SW480 (cell line): ENCODE measurements around the gene IRF3.
A peak's percentile ranks its signal among the peaks of the same experiment; 100 is the strongest.

Source experiments
- DNase-seq: peaks from one replicate; pipeline ENCODE4 v3.0.0-alpha.2; 2016; ENCODE audit warnings: low spot score

The IRF3 gene

DNA sequence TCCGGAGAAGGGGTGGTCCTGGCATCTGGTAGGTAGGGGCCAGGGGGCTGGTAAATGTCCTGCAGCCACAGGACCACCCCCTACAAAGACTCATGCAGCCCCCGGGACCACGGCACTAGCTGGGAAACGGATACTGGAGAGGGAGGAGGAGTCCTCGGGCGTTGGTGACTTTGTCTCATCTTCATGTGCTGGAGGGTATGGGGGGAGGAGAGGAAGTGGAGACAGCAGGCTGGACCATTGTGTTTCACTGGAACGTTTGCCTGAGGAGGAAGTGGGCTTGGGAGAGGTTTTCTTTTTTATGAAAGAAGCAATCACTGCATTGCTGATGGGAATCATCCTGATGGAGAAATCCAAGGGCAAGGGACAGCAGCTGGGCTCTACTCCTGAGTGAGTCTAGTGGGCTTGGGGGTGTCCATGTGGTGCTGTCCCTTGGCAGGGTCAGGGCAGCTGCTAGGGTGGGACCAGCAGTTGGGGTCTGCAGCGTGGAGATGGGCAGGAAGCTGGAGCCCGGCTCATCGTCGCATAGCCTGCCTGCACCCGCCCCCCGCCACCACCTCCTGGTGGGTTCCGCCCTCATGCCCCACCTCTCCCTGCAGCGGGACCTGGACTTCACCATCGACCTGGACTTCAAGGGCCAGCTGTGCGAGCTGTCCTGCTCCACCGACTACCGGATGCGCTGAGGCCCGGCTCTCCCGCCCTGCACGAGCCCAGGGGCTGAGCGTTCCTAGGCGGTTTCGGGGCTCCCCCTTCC is 22.1 kb upstream of the IRF3 start:
- DNase-seq = no peak

DNA sequence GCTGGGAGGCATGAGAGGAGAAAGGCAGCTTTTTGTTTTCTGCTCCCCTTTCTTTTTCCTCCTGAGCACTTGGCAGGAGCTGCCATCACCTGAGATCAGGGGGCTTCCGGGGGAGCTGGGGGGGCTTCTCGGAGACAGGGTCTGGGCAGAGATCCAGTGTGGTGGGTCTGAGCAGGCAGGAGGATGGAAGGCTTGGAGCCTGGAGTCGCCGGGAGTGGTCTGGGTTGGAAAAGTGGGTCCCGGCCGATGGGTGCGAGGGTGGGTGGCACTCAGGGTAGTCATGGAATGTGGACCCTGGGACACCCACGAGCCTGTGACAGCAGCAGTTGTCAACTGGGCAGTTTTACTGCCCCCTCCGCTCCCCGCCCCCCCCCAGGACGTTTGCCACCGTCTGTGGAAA is 21.5 kb upstream of the IRF3 start:
- DNase-seq = no peak

DNA sequence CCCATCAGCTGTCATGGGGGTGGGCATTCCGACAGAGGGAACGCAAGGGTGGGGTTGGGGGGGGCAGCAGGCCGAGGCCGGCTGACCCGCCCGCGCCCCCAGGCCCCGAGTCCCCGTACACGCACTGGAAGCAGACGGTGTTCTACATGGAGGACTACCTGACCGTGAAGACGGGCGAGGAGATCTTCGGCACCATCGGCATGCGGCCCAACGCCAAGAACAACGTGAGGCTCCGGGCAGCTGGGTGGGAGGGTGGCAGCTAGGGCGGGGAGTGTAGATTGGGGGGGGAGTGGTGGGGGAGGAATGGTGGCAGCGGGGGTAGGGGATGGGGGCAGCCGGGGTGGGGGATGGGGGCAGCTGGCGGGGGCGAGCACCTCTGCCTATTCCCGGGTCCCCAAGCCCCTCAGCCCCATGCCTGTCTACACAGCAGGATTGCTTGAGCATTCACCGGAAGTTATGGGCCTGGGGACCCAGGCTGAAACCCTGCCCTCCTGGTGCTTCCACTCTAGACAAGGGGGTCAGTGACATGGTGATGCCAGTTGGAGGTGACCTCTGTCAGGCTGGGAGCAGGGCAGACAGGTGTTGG is 20.9 kb upstream of the IRF3 start:
- no peak for DNase-seq

DNA sequence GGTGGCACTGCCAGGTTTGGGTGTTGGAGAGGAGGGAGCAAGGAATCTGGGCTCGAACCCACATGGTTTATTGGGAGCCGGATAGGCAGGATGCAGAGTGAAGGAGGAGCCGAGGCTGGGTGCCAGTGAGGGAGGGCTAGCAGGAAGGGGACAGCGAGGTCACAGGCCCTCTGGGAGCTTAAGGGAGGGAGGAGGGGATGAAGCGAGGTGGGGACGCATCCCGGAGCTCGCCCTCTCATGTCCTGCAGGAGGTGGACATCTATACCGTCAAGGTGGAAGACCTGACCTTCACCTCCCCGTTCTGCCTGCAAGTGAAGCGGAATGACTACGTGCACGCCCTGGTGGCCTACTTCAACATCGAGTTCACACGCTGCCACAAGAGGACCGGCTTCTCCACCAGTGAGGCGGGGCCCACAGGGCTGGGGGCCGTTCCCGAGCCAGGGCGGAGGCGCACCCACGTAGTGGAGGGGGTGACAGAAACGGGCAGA is 20.2 kb upstream of the IRF3 start:
- DNase-seq = no peak

DNA sequence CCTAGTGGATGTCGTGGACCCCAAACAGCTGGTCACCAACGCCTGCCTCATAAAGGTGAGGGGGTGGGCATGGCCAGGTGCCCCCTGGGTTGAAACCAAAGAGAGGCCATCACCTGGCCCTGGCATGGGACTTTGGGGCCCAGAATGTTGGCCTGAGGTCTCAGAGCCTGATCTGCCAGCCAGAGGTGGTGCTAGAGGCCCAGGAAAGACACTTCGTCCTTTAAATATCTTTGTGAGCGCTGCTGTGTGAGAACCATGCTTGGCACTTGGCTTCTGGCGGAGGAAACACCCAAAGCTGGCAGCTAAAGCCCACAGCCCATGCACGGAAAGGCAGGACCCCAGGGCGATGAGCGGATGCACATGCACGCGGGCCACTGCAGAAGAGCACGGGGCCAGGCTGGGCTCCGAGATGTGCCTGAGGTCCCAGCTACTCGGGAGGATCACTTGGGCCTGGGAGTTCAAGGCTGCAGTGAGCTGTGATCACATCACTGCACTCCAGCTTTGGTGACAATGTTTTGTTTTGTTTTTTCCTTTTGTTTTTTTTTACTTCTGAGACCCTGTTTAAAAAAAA is 19.4 kb upstream of the IRF3 start:
- no peak for DNase-seq

DNA sequence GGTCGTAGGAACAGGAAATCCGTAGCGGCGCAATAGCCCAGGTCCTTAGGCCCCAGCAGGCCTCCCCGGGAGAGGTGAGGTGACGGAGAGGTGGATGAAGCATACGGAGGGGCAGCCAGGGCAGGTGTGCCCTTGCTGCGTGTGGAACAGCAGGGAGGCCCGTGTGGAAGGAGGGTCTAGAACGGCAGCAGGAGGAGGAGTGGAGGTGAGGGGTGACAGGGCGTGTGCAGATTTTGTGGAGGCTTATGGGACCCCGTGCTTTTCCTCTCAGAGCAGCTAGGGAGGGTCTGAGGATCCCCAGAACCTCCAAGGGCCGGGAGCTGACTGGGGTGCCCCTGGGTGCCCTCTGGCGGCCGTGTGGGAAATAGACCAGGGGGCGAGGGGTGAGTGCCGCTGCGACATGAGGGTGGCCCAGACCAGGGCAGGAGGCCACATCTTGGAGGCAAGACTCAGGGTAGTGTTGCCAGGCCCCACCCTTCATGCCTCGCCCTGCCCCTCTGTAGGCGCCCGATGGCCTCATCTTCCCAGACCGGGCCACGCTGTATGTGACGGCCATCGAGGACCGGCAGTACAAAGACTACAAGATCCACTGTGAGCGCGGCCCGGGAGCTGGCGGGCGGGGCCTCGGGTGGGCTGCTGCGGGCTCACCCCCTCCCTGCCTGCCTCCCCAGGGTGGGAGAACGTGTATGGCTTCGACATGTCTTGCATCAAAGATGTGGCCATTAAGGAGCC is 18.8 kb upstream of the IRF3 start:
- no peak for DNase-seq

DNA sequence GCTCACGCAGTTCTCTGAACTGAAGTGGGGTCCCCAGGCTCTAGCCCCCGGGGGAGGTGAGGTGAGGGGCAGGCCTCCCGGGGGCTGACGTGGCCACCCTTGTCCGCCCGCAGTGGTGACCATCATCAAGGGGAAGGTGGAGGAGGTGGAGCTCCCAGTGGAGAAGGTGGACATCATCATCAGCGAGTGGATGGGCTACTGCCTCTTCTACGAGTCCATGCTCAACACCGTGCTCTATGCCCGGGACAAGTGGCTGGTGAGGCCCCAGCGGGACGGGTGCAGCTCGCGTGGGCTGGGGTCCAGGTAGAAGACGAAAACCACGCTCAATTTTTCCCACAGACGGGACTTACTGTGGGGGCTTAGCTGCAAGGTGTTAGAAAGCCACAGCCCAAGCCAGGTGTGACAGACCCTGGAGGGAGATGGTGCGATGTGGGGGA is 18.2 kb upstream of the IRF3 start:
- no peak for DNase-seq

DNA sequence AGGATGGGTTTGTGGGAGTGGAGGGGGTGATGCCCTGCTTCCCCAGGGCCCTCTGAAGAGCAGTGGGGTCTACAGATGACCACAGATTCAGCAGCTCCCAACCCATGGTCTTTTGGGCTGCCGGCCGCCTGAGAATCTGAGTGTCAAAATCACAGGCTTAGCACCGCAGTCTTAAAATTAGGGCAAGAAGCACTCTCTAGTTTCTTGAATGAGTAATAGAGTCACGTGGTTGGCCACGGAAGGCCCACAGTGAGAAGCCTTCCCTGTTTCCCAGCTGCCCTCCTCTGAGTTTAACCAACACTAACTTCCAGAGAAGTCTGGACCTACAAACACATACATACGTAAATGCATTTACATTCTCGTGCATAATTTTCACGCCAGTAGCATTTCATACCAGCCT is 16.6 kb upstream of the IRF3 start:
- no peak for DNase-seq

DNA sequence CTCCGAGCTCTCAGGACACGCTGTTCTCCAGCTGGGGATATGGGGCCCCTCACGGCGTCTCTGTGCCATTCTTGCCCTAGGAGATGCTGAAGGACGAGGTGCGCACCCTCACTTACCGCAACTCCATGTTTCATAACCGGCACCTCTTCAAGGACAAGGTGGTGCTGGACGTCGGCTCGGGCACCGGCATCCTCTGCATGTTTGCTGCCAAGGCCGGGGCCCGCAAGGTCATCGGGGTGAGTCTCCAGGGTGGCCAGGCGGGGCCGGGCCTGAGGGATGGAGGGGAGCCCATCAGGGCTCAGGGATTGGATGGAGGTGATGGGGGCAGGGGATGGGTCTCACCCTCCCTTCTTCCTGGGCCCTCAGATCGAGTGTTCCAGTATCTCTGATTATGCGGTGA is 16.2 kb upstream of the IRF3 start:
- no peak for DNase-seq

DNA sequence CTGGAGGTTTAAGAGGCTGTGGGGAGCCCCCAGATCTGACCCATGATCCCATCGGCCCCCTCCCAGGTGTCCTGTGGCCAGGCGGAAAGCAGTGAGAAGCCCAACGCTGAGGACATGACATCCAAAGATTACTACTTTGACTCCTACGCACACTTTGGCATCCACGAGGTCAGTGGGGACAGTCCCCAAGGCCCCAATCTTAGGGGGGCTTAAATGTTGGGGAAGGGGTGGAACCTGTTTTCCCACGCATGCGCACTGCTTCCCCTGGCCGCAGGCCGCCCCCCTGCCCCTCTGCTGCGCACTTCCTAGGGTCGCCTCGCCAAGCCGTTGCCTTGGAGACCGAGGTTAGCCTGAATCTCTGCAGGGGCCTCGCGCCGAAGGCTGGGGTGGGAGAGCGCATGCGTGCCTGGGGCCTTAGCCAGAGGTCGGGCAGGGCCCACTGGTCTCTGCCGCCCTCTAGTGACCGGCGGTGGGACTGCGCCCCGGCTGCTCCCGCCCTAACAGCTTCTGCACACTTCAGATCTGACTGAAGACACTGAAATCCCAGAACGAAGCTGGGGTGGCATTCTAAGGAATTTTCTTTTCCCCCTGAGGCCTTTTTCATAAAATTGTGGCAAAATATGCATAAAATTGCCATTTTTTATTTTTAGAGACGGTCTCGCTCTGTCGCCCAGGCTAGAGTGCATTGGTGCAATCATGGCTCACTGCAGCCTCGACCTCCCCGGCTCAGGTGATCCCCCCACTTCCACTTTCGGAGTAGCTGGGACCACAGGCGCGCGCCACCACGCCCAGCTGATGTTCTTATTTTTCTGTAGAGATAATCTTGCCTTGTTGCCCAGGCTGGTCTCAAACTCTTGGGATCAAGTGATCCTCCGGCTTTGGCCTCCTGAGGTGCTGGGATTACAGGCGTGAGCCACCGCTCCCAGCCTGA is 15.0 kb upstream of the IRF3 start:
- peak; percentile 81 for DNase-seq

DNA sequence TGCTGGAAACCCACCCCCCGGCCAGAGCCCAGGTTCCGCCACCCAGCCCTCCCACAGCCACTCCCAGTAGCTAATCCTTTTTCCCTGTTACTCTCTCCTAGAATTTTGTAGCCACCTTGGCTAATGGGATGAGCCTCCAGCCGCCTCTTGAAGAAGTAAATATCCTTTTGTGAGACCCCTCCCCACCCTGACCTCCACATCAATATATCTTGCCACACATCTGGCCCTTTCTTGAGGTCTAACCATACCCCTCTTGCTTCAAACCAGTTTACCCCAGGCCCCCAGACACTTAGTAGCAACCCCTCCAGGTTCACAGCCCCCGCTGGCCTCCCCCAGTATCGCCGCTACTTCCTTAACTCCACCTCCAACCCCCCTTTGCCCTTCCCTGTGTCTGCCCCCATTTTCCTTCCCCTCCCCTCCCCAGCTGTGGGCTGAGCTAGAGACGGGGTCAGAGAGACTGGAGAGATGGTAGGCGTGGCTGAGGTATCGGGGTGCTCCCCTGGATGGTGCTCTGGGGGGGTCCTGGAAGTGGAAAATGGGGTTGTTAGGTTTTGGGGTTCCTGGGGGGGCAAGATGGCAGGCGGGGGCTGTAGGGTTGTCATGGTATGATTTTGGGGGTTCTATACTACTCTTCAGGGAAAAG is 14.2 kb upstream of the IRF3 start:
- no peak for DNase-seq

DNA sequence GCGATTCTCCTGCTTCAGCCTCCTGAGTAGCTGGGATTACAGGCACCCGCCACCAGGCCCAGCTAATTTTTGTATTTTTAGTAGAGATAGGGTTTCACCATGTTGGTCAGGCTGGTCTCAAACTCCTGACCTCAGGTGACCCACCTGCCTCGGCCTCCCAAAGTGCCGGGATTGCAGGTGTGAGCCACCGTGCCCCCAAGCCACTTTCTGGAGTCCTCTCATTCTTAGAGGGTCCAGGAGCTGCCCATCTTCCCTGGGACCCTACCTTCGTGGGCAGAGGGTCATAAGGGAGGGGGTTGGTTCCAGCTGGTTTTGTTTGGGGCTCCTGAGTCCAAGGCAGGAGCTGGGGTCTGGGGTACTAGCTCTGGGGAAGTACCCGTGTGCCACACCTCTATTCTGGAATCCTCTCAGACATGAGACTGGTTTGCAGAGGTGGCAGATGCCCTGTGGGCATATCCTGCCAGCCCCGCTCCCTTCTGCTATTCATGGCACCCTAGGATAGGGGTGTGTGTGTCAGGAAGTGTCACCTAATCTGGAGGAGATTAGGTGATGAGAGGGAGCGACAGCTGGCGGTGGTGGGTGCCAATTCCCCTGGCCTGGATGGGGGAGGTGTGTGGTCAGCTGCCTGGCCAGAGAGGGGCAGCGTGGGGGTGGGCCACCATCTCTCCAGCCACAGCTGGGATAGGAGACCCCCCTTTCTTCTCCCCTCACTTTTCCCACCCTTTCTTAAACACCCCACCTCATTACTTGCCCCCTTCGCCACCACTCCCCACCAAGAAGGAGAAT is 13.5 kb upstream of the IRF3 start:
- no peak for DNase-seq

DNA sequence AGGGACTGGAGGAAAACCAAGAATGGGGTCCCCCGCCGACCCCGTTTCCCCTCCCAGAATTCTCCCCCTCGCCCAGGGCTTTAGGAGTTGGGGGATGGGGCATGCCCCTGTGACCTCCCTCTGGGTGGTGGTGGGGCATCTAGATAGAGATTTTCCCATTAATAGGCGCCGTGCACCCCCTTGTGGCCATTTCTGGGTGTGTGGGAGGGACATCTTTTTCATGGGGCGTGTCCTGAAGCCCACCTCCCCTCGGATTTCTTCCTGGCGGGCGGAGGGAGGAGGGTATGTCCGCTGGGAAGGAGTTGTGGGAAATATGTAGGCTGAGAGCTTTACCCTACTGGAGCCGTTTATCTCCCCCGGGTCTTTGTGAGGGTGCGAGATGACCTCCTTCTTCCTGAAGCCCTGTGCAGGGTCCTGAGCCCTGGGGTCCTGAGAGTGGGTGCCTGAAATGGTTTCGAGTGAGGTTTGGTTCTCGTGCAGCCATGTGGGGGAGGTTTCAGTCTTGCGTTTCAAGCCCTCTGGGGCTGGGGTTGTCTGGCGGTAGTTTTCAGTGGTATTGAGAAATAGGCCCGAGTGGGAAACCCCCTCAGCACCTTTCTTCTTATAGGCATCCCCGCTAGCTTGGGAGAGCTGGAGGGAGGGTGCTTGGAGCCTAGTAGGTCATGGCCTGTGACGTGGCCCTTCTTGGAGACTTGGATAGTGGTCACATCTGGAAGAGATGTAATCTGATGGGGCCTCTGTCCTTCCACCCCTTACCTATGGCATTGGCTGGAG is 12.4 kb upstream of the IRF3 start:
- peak; percentile 69 for DNase-seq

DNA sequence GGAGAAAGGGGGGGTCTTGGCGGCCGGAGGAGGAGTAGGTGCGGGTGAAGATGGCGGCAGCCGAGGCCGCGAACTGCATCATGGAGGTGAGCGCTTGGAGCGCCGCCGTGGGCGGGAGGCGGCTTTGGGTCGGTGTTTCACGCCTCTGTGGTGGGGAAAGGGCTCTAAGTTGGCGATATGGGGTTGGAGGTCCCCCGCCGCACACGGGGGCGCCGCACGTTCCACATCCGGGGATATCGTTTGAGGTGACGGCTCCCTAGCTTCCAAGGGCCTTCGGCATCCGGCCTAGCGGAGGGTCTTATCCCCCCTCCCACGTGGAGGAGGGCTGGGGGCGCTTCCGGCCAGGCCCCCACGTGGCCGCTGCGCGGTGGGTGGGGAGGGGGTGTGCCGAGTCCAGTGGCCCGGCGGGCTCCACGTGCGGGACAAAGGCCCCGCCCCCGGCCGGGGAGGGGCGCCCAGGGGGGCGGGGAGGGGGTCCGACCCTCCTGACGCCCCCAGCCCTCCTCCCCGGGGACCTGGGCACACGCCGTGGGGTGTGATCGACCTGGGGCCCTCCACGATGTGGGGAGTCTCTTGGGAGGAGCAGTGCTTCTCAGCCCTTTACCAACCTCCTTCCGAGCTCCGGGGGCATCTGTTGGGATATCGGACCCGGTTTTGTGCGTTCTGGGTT is 11.7 kb upstream of the IRF3 start, which contains the start of gene PRMT1:
TSS of gene PRMT1 (plus strand) at position 41 of the 670 bp plus-strand sequence. CDS start at position 51, 10 bp downstream.
- DNase-seq = no peak

DNA sequence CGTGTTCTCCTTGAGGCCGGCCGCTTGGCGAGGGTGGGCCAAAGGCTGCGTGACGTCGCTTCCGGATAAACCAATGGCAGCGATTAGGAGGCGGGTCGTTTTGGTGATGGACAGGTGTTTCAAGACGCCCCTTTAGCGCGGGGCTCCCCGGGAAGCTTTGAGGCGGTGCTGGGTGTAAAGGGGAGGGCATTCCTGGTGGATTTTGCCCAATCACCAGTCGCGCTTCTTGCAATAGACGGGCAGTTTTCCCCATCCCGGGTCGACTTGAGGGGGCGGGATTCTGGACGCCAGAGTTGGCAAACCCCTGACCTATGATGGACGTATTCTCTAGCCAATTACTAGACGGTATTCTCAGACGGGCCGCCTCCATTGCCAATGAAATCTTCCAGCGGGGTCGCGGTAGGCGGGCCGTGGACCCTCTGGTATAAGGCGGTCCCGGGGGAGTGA is 11.2 kb upstream of the IRF3 start:
- peak; percentile 100 for DNase-seq

DNA sequence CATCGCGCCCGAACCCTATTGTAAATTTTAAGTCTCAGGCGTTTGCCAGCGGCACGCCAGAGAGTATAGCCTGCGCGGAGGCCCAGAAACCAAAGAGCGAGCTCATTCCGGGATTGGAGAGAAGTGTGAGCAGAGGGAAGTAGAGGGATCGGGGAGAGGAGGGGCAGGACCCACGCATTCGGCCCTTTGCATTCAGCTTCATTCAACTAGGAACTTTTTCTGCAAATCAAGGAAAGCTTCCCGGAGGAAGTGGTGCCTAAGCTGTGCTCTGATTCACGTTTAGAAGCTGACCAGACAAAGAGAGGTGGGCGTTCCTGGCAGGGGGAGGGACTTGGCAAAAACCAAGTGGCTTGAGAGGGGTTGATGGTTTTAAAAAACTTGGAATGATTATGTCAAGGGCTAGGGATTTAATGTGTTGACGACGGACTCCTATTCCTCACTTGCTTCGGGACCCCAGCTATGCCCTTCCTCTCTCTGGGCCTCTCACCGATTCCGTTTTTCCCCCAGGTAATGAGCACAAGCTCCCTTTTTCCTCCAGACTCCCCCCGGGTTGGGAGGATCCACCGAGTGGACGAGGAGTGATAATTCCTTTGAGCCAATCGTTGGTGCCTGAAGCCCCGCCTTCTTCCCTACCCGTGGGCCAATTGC is 10.6 kb upstream of the IRF3 start:
- peak; percentile 95 for DNase-seq

DNA sequence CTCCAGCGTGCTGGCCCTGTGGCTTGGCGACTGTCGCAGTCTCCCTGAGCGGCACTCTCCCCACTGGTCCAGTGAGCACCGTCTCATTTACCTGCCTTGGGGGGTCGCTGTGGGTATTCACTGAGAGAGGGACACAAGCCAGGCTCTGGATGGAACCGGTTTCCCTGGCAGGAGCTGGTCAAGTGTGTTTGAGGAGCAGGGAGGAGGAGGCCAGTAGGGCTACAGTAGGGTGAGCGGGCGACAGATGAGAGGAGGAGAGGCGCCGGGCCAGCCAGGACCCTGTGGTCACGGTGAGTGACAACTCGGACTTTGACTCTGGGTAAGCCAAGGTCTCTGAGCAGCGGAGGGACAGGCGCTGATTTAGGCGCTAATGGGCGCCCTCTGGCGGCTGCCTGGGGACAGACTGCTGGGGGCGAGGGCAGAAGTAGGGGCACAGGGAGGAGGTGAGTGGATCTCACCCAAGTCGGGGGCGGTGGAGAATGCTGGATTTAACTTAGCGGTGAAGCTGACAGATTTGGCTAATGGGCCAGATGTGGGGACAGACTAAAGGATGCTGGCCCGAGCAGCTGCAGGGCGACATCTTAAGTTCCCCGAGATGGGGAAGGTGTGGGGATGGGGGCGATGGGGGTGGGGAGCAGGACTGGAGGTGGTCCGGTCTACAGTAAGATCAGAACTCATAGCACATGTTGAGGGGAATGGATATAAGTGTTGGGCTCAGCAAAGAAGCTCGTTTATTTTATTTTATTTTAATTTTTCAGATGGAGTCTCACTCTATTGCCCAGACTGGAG is 6.7 kb upstream of the IRF3 start:
- peak; percentile 89 for DNase-seq
